Vagina (tissue), 2 donors: ENCODE data around the gene SRRD. TPM values are rescaled to one million over a fixed set of nuclear protein-coding genes. Genes with fewer than 3 reads are reported as not detected.

Source experiments
- DNase-seq, 2 donors: peaks; one replicate each; pipeline ENCODE4 v3.0.0-alpha.2; 2017; ENCODE audit errors: extremely low spot score in 2 of 2
- H3K27ac ChIP-seq: fragments of 200-600 bp; sonication (generic); one replicate; pipeline ENCODE4 v1.5.1; 2019
- H3K27me3 ChIP-seq: fragments of 200-600 bp; sonication (generic); one replicate; pipeline ENCODE4 v1.5.1; 2019
- H3K36me3 ChIP-seq, 2 donors: fragments of 200-600 bp; sonication (generic); one replicate each; pipeline ENCODE4 v1.5.1; 2017 to 2019
- H3K4me1 ChIP-seq: fragments of 200-600 bp; sonication (generic); one replicate; pipeline ENCODE4 v1.5.1; 2019
- H3K4me3 ChIP-seq, 2 donors: fragments of 200-600 bp; sonication (generic); 1 replicate in 1 of 2; 2 replicates in 1 of 2; pipeline ENCODE4 v1.5.1; 2016 to 2019
- H3K9me3 ChIP-seq: fragments of 200-600 bp; sonication (generic); one replicate; pipeline ENCODE4 v1.5.1; 2019
- CTCF ChIP-seq, 3 experiments: fragments of 450-650 bp in 2 of 3; fragments of 200-600 bp in 1 of 3; sonication (generic) in 1 of 3; IDR thresholded peaks; one replicate each; pipeline ENCODE4 v1.5.1; 2017 to 2019; ENCODE audit warnings: antibody characterized with exemption in 3 of 3, mild to moderate bottlenecking in 2 of 3, moderate library complexity in 2 of 3
- POLR2A ChIP-seq, 2 donors: fragments of 450-650 bp; IDR thresholded peaks; one replicate each; pipeline ENCODE4 v1.6.1; 2017; ENCODE audit warnings: antibody characterized with exemption in 2 of 2, mild to moderate bottlenecking in 2 of 2, moderate library complexity in 2 of 2
- POLR2AphosphoS5 ChIP-seq, 2 donors: sonication (generic); formaldehyde crosslinking; IDR thresholded peaks; one replicate each; pipeline ENCODE4 v1.9.0; 2017; ENCODE audit warnings: antibody characterized with exemption in 2 of 2, mild to moderate bottlenecking in 2 of 2, low read depth in 1 of 2; ENCODE audit not compliant: insufficient read depth in 1 of 2
- intact Hi-C: fragments of 100-400 bp; cut with DNase I; formaldehyde crosslinking; loops from one replicate; pipeline ENCODE4 v1.15.1; 2023
- total RNA-seq: library from RNA; depleted of rRNA; stranded (reverse); fragments of >200 nt; gene quantifications from one replicate; pipeline ENCODE4 v1.2.3, GENCODE V29; 2016

Gene SRRD
- total RNA-seq, 1 donor from 2014 or later: 11.0 TPM

DNA sequence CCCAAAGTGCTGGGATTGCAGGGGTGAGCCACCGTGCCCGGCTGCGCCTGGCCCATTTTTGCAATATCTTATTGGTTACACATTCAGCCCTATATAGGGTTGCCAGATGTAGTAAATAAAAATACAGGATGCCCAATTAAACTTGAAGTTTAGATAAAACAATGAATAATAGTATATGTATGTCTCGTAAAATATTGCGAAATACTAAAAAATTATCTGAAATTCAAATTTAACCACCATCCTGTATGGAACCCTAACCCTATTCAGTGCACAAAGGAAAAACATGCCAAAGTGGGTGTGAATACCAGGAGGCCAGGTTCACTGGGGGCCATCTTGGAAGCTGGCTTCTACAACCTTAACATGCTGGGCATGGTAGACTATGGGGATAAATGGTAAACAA is 33.8 kb downstream of the SRRD start:
- intact Hi-C loops: no loop called here
- no peak overlapping the region for H3K27ac ChIP-seq
- no peaks in the 10 kb centered on the region for H3K27me3 ChIP-seq
- peaks cover 12% of the 10 kb centered on the region for H3K4me1 ChIP-seq
- TF ChIP-seq POLR2AphosphoS5 (IDR thresholded peaks at IDR 0.05; ENCODE audit: insufficient read depth in 1 of 2, low read depth in 1 of 2): no peak
- no peak for TF ChIP-seq POLR2A (IDR thresholded peaks at IDR 0.05)
- no peak for TF ChIP-seq CTCF (IDR thresholded peaks at IDR 0.05)
- no peak for DNase-seq
- H3K9me3 ChIP-seq: no peaks in the 10 kb centered on the region
- no peak overlapping the region for H3K4me3 ChIP-seq
- no peaks in the 10 kb centered on the region for H3K36me3 ChIP-seq

DNA sequence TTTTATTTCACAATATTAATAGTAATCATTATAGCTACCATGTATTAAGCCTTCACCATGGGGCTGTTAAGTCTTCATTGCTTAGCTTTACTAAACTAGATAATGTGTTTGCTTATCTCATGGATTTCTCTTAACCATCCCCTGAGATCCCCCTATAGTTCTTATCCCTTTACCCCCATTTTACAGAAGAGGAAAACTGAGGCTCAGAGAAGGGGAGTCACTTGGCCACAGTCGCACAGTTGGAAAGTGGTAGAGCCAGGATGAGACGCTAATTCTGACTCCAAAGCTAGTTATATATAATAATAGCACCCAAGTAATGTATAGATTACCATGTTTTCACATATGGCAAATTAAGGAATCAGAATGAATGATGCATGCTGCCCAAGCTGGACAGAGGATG is 38.3 kb downstream of the SRRD start:
- TF ChIP-seq POLR2A (IDR thresholded peaks at IDR 0.05) (no peak), POLR2AphosphoS5 (IDR thresholded peaks at IDR 0.05; ENCODE audit: insufficient read depth in 1 of 2, low read depth in 1 of 2) (no peak), CTCF (IDR thresholded peaks at IDR 0.05) (no peak)
- peaks cover 0 to 7% of the 10 kb centered on the region in 2 donors for H3K36me3 ChIP-seq
- no peak for DNase-seq
- no peaks in the 10 kb centered on the region for H3K4me1 ChIP-seq
- no peak overlapping the region for H3K27ac ChIP-seq
- intact Hi-C loops: no loop called here
- no peaks in the 10 kb centered on the region for H3K9me3 ChIP-seq
- no peak overlapping the region for H3K4me3 ChIP-seq
- H3K27me3 ChIP-seq: no peaks in the 10 kb centered on the region

DNA sequence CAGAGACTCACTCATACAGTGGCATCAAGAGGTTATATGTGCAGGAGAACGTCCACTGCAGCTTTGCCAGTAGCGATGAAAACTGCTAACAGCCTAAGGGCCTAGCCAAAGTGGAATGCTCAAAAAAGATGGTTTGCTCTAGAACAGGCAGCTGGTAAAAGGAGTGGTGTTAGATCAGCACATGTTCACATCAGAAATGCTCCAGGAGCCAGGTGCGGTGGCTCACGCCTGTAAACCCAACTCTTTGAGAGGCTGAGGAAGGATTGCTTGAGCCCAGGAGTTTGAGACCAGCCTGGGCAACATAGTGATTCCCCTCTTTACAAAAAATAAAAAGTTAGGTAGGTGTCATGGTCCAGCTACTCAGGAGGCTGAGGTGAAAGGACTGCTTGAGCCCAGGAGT is 38.9 kb downstream of the SRRD start:
- intact Hi-C loops: no loop called here
- H3K27ac ChIP-seq: no peak overlapping the region
- H3K4me1 ChIP-seq: no peaks in the 10 kb centered on the region
- DNase-seq: no peak
- TF ChIP-seq POLR2AphosphoS5 (IDR thresholded peaks at IDR 0.05; ENCODE audit: insufficient read depth in 1 of 2, low read depth in 1 of 2): no peak
- no peak for TF ChIP-seq CTCF (IDR thresholded peaks at IDR 0.05)
- TF ChIP-seq POLR2A (IDR thresholded peaks at IDR 0.05): no peak
- peaks cover 0 to 13% of the 10 kb centered on the region in 2 donors for H3K36me3 ChIP-seq
- no peaks in the 10 kb centered on the region for H3K27me3 ChIP-seq
- H3K4me3 ChIP-seq: no peak overlapping the region
- H3K9me3 ChIP-seq: no peaks in the 10 kb centered on the region

DNA sequence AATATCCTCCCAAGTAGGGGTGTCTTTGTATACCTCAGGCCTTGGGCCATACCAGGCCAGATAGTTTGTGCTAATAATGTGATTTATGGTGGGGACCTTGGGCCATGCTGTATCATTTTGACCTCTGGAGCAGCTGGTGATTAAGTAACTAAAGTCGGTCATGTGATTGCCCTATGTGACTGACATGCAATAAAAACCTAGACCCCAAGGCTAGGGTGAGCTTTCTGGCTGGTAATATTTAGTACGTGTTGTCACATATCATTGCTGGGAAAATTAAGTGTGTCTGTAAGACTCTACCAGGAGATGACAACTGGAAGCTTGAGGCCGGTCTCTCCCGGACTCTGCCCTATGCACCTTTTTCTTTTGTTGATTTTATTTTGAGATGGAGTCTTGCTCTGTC is 41.2 kb downstream of the SRRD start:
- no peak overlapping the region for H3K4me3 ChIP-seq
- no peak for TF ChIP-seq POLR2AphosphoS5 (IDR thresholded peaks at IDR 0.05; ENCODE audit: insufficient read depth in 1 of 2, low read depth in 1 of 2)
- TF ChIP-seq POLR2A (IDR thresholded peaks at IDR 0.05): no peak
- no peak for TF ChIP-seq CTCF (IDR thresholded peaks at IDR 0.05)
- no peaks in the 10 kb centered on the region for H3K27me3 ChIP-seq
- no peak for DNase-seq
- H3K4me1 ChIP-seq: no peaks in the 10 kb centered on the region
- no peak overlapping the region for H3K27ac ChIP-seq
- H3K9me3 ChIP-seq: no peaks in the 10 kb centered on the region
- peaks cover 0 to 20% of the 10 kb centered on the region in 2 donors for H3K36me3 ChIP-seq
- intact Hi-C loops: no loop called here

DNA sequence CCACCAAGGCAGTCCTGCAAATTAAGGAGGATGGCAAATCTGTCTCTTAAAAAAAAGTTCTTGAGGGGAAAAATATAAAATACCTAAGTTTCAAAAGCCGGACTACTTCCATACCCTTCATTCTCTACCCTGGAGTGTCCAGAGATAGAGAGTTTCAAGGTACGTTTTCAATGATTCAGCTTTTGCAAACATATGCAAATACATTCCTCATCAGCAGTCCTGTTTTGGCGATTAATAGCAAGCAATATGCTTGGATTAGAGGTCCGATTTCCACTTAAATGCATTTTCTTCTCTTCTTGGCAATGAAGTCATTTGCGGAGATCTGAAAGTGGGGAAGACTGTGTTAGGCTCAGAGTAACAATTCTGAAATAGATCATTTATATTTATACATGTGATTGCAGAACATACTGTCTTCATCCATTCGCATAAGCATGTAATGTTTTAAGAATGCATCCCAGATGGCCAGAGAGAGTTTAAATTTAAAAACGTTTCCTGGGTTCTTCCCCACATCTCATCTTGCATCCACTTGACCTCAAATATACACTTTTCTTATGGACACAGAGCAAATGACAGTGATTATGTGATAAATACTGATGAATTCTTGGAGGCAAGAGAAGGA is 42.4 kb downstream of the SRRD start:
- Histone ChIP-seq H3K36me3 (peaks cover 0 to 25% of the 10 kb centered on the region in 2 donors), H3K9me3 (no peaks in the 10 kb centered on the region), H3K27ac (no peak overlapping the region), H3K4me3 (no peak overlapping the region), H3K4me1 (no peaks in the 10 kb centered on the region), H3K27me3 (no peaks in the 10 kb centered on the region)
- TF ChIP-seq CTCF (IDR thresholded peaks at IDR 0.05) (no peak), POLR2A (IDR thresholded peaks at IDR 0.05) (no peak), POLR2AphosphoS5 (IDR thresholded peaks at IDR 0.05; ENCODE audit: insufficient read depth in 1 of 2, low read depth in 1 of 2) (no peak)
- intact Hi-C loops: no loop called here
- DNase-seq: no peak
